ENCODE data around the gene ZIC5.

DNA sequence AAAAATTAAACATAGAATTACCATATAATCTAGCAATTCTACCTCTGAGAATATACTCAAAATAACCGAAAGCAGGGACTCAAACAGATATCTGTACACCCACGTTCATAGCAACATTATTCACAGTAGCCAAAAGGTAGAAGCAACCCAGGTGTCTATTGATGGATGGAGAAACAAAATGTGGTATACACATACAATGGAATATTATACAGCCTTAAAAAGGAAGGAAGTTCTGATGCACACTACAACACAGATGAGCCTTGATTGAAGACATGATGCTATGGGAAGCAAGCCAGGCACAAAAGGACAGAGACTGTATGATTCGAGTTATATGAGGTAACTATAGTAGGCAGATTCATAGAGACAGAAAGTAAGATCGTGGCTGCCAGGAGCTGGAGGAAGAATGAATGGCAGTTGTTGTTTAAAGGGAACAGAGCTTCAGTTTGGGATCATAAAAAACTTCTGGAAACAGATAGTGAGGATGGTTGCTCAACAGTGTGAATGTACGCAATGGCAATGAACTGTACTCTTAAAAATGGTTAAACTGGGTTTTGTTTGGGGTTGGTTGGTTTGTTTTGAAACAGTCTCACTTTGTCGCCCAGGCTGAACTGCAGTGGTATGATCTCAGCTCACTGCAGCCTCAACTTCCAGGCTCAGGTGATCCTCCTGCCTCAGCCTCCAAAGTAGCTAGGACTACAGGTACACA is 47.5 kb downstream of the ZIC5 start:
- TF ChIP-seq, protein P1, sequence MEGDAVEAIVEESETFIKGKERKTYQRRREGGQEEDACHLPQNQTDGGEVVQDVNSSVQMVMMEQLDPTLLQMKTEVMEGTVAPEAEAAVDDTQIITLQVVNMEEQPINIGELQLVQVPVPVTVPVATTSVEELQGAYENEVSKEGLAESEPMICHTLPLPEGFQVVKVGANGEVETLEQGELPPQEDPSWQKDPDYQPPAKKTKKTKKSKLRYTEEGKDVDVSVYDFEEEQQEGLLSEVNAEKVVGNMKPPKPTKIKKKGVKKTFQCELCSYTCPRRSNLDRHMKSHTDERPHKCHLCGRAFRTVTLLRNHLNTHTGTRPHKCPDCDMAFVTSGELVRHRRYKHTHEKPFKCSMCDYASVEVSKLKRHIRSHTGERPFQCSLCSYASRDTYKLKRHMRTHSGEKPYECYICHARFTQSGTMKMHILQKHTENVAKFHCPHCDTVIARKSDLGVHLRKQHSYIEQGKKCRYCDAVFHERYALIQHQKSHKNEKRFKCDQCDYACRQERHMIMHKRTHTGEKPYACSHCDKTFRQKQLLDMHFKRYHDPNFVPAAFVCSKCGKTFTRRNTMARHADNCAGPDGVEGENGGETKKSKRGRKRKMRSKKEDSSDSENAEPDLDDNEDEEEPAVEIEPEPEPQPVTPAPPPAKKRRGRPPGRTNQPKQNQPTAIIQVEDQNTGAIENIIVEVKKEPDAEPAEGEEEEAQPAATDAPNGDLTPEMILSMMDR (IDR thresholded peaks at IDR 0.05): no peak
- TF ChIP-seq POLR2AphosphoS5 (IDR thresholded peaks at IDR 0.05): no peak
